GM12872 (cell line): ENCODE measurements around the gene RANBP3L.

Experiments used
- CTCF ChIP-seq: IDR thresholded peaks from 3 replicates; pipeline ENCODE4 v1.5.1; 2011; ENCODE audit warnings: low read depth, mild to moderate bottlenecking, low read length, moderate library complexity; ENCODE audit not compliant: insufficient read depth

The RANBP3L gene

GRCh38 chr5:36239370-36240293 is 62.1 kb downstream of the RANBP3L start:
- no peak for TF ChIP-seq CTCF

- no peak for TF ChIP-seq CTCF
Observed at GRCh38 chr5:36238502-36239295, 63.0 kb downstream of the RANBP3L start.

- no peak for TF ChIP-seq CTCF
Observed at GRCh38 chr5:36237751-36238150, 64.0 kb downstream of the RANBP3L start.

- no peak for TF ChIP-seq CTCF
Observed at GRCh38 chr5:36236801-36237200, 64.9 kb downstream of the RANBP3L start.

- TF ChIP-seq CTCF: no peak
Observed at GRCh38 chr5:36232533-36232932, 69.2 kb downstream of the RANBP3L start.

- no peak for TF ChIP-seq CTCF
Observed at GRCh38 chr5:36230151-36230790, 71.4 kb downstream of the RANBP3L start.

GRCh38 chr5:36228505-36228904 is 73.2 kb downstream of the RANBP3L start:
- TF ChIP-seq CTCF: no peak
